Activated naive CD8-positive, alpha-beta T cell treated with anti-CD3 and anti-CD28 coated beads, Interleukin-2, amount 50 U/mL, for 24 hours (primary cell): ENCODE measurements around the gene DOCK8.

Experiments used
- ATAC-seq: fragments of 150-1000 bp; cut with Tn5 transposase; one replicate; pipeline ENCODE4 v1.10.0; 2021
- DNase-seq: peaks from one replicate; pipeline ENCODE4 v3.0.0; 2021
- H3K27ac Mint-ChIP-seq: one replicate; pipeline ENCODE4 v1.8.0; 2021; ENCODE audit warnings: mild to moderate bottlenecking, mixed read lengths
- H3K27me3 Mint-ChIP-seq: one replicate; pipeline ENCODE4 v1.8.0; 2021; ENCODE audit warnings: mixed read lengths
- H3K36me3 Mint-ChIP-seq: one replicate; pipeline ENCODE4 v1.8.0; 2021; ENCODE audit warnings: low read depth, mixed read lengths
- H3K4me1 Mint-ChIP-seq: one replicate; pipeline ENCODE4 v1.8.0; 2021; ENCODE audit warnings: mixed read lengths
- H3K4me3 Mint-ChIP-seq: one replicate; pipeline ENCODE4 v1.8.0; 2021; ENCODE audit warnings: mild to moderate bottlenecking, moderate library complexity, mixed read lengths
- H3K9me3 Mint-ChIP-seq: one replicate; pipeline ENCODE4 v1.8.0; 2021; ENCODE audit warnings: mixed read lengths

DOCK8 gene

DNA sequence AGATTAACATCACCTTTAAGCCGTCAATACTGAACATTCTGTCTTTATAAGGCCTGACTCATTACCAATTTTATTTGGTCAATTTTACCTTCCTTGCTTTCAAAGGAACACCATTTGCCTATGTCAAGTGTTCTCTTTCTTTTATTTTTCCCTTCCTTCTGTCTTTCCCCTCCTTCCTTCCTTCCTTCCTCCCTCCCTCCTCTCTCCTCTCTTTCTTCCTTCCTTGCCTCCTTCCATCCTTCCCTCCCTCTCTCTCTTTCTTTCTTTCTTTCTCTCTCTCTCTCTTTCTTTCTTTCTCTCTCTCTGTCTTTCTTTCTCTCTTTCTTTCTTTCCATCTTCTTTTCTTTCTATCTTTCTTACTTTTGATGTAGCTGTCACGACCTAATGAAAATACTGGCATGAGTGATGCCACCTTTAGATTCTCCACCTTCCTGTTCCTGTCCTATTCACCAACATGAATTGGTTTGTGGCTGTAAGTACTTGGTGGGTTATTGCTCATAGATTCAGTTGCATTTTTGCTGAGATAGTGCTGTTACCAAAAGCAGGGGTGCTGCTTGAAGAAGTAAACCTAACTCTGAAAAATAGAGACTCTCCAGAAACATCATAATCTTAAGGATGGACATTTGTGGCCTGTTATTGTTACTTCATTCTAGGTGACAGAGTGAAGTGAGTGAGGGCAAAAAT lies 33.8 kb downstream of the DOCK8 start:
- ATAC-seq = peak; percentile 81
- Mint-ChIP-seq H3K36me3 (no peaks in the 10 kb centered on the region), H3K4me3 (no peak overlapping the region), H3K4me1 (peaks cover 13% of the 10 kb centered on the region), H3K27me3 (no peaks in the 10 kb centered on the region), H3K27ac (peak overlapping the region; percentile 71), H3K9me3 (no peaks in the 10 kb centered on the region)
- no peak for DNase-seq

- no peak for DNase-seq
- no peaks in the 10 kb centered on the region for H3K27me3 Mint-ChIP-seq
- no peak overlapping the region for H3K4me3 Mint-ChIP-seq
- peak; percentile 76 for ATAC-seq
- H3K27ac Mint-ChIP-seq = peak overlapping the region; percentile 38
- H3K36me3 Mint-ChIP-seq = no peaks in the 10 kb centered on the region
- H3K9me3 Mint-ChIP-seq = no peaks in the 10 kb centered on the region
- peaks cover 13% of the 10 kb centered on the region for H3K4me1 Mint-ChIP-seq
These were observed 34.4 kb downstream of the DOCK8 start for GRCh38 chr9:249025-249424.

DNA sequence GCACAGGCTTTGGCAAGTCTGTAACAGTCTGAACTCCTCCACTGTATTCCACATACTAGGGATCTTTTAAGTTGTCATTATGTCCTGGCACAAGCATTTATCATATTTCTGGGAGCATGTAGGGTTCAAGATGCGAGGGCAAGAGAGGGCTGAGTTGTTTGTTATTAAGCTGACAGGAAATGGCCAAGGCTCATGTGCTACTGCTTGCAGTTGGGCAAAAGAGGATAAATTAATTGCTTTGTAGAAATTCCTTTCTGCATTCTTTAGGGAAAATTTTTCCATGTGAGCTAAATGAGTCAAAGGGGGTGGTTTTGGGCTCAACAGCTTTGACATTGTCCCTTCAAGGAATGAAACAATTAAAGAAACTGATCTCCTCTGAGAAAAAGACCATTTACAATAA lies 35.4 kb downstream of the DOCK8 start:
- H3K36me3 Mint-ChIP-seq = no peaks in the 10 kb centered on the region
- H3K9me3 Mint-ChIP-seq = no peaks in the 10 kb centered on the region
- H3K4me1 Mint-ChIP-seq = peaks cover 13% of the 10 kb centered on the region
- DNase-seq = no peak
- no peak overlapping the region for H3K4me3 Mint-ChIP-seq
- no peak for ATAC-seq
- H3K27ac Mint-ChIP-seq = no peak overlapping the region
- H3K27me3 Mint-ChIP-seq = no peaks in the 10 kb centered on the region

- ATAC-seq (no peak), DNase-seq (no peak)
- Mint-ChIP-seq H3K36me3 (no peaks in the 10 kb centered on the region), H3K4me3 (no peak overlapping the region), H3K4me1 (peaks cover 13% of the 10 kb centered on the region), H3K27ac (no peak overlapping the region), H3K27me3 (no peaks in the 10 kb centered on the region), H3K9me3 (no peaks in the 10 kb centered on the region)
These were observed 36.0 kb downstream of the DOCK8 start for GRCh38 chr9:250625-251024.

- Mint-ChIP-seq H3K4me3 (no peak overlapping the region), H3K27ac (no peak overlapping the region), H3K4me1 (peaks cover 13% of the 10 kb centered on the region), H3K36me3 (no peaks in the 10 kb centered on the region), H3K27me3 (no peaks in the 10 kb centered on the region), H3K9me3 (no peaks in the 10 kb centered on the region)
- no peak for DNase-seq
- no peak for ATAC-seq
These were observed 36.7 kb downstream of the DOCK8 start for GRCh38 chr9:251398-251797.

DNA sequence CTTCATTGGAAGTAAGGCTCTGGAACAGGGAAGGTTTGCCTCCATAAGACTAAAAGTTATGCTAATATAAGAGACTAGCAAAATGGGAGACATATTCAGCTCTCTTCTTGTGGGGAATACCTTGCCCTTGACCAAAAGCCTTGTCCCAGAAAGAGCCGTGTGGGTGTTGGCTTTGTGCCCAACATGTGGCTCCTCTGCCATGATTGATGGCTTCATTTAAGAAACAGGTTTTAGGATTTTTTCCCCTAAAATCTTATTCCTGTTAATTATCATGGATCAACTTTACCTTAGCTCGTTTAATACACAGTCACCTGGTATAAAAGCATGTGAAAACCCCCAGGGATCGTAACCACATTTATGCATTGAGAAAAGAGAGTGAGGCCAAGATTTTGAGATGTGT lies 38.9 kb downstream of the DOCK8 start:
- H3K4me1 Mint-ChIP-seq = peaks cover 8% of the 10 kb centered on the region
- DNase-seq (no peak), ATAC-seq (no peak)
- H3K4me3 Mint-ChIP-seq = no peak overlapping the region
- no peaks in the 10 kb centered on the region for H3K27me3 Mint-ChIP-seq
- no peaks in the 10 kb centered on the region for H3K36me3 Mint-ChIP-seq
- no peaks in the 10 kb centered on the region for H3K9me3 Mint-ChIP-seq
- no peak overlapping the region for H3K27ac Mint-ChIP-seq

- ATAC-seq (no peak), DNase-seq (no peak)
- Mint-ChIP-seq H3K36me3 (no peaks in the 10 kb centered on the region), H3K4me1 (no peaks in the 10 kb centered on the region), H3K27ac (no peak overlapping the region), H3K4me3 (no peak overlapping the region), H3K27me3 (no peaks in the 10 kb centered on the region), H3K9me3 (no peaks in the 10 kb centered on the region)
These were observed 39.9 kb downstream of the DOCK8 start for GRCh38 chr9:254516-254915.

DNA sequence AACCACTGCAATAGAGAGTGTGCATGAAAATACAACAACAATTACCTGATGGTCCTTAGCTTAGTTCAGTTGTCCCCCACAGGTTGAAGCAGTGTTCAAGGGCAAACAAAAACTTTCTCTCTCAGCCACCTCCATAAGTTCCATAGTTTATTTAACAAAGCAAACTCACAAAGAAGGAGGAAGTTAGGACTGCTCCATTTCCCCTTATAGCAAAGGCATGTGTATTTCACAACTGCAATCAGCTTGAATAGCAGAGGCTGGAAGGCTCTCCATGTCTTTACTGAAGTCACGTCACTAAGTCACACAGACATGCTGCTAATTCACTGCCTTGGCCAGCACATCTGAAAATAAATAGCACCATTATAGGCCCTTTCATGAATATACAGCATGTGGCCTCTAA lies 43.3 kb downstream of the DOCK8 start:
- ATAC-seq (no peak), DNase-seq (no peak)
- Mint-ChIP-seq H3K4me1 (no peaks in the 10 kb centered on the region), H3K36me3 (no peaks in the 10 kb centered on the region), H3K27ac (no peak overlapping the region), H3K9me3 (no peaks in the 10 kb centered on the region), H3K4me3 (no peak overlapping the region), H3K27me3 (no peaks in the 10 kb centered on the region)

- Mint-ChIP-seq H3K36me3 (no peaks in the 10 kb centered on the region), H3K4me3 (no peak overlapping the region), H3K9me3 (no peaks in the 10 kb centered on the region), H3K27me3 (no peaks in the 10 kb centered on the region), H3K4me1 (no peaks in the 10 kb centered on the region), H3K27ac (no peak overlapping the region)
- ATAC-seq = no peak
- DNase-seq = no peak
These were observed 45.0 kb downstream of the DOCK8 start for GRCh38 chr9:259405-260404.

- Mint-ChIP-seq H3K4me3 (no peak overlapping the region), H3K27ac (no peak overlapping the region), H3K36me3 (peaks cover 3% of the 10 kb centered on the region), H3K4me1 (peaks cover 9% of the 10 kb centered on the region), H3K27me3 (no peaks in the 10 kb centered on the region), H3K9me3 (peaks cover 3% of the 10 kb centered on the region)
- DNase-seq (no peak), ATAC-seq (no peak)
These were observed 49.6 kb downstream of the DOCK8 start for GRCh38 chr9:264231-264630.

GRCh38 chr9:265209-265870 lies 50.7 kb downstream of the DOCK8 start:
- ATAC-seq = no peak
- Mint-ChIP-seq H3K4me3 (no peak overlapping the region), H3K27ac (no peak overlapping the region), H3K36me3 (peaks cover 7% of the 10 kb centered on the region), H3K9me3 (peaks cover 9% of the 10 kb centered on the region), H3K27me3 (no peaks in the 10 kb centered on the region), H3K4me1 (peaks cover 17% of the 10 kb centered on the region)
- DNase-seq = no peak

- no peak overlapping the region for H3K4me3 Mint-ChIP-seq
- no peak for DNase-seq
- peaks cover 9% of the 10 kb centered on the region for H3K9me3 Mint-ChIP-seq
- no peaks in the 10 kb centered on the region for H3K27me3 Mint-ChIP-seq
- no peak for ATAC-seq
- H3K4me1 Mint-ChIP-seq = peaks cover 23% of the 10 kb centered on the region
- peaks cover 7% of the 10 kb centered on the region for H3K36me3 Mint-ChIP-seq
- H3K27ac Mint-ChIP-seq = no peak overlapping the region
These were observed 51.6 kb downstream of the DOCK8 start for GRCh38 chr9:266228-266627.

- H3K4me1 Mint-ChIP-seq = peaks cover 42% of the 10 kb centered on the region
- peaks cover 12% of the 10 kb centered on the region for H3K36me3 Mint-ChIP-seq
- H3K4me3 Mint-ChIP-seq = no peak overlapping the region
- H3K27me3 Mint-ChIP-seq = no peaks in the 10 kb centered on the region
- no peak for ATAC-seq
- no peak overlapping the region for H3K27ac Mint-ChIP-seq
- DNase-seq = no peak
- H3K9me3 Mint-ChIP-seq = peaks cover 9% of the 10 kb centered on the region
These were observed 54.0 kb downstream of the DOCK8 start for GRCh38 chr9:268616-269015.

GRCh38 chr9:269081-269711 lies 54.5 kb downstream of the DOCK8 start:
- ATAC-seq (no peak), DNase-seq (no peak)
- peaks cover 15% of the 10 kb centered on the region for H3K36me3 Mint-ChIP-seq
- peak overlapping the region; percentile 13 for H3K27ac Mint-ChIP-seq
- peaks cover 43% of the 10 kb centered on the region for H3K4me1 Mint-ChIP-seq
- H3K9me3 Mint-ChIP-seq = peaks cover 9% of the 10 kb centered on the region
- no peak overlapping the region for H3K4me3 Mint-ChIP-seq
- no peaks in the 10 kb centered on the region for H3K27me3 Mint-ChIP-seq
